PFSK-1 (cell line): ENCODE results near the gene ENTPD2.
A peak's percentile ranks its signal among the peaks of the same experiment; 100 is the strongest.

Experiments
- FOXP2 ChIP-seq: optimal IDR thresholded peaks from 2 replicates; pipeline ENCODE3; 2011; ENCODE audit warnings: borderline replicate concordance, control low read depth, inconsistent platforms; ENCODE audit not compliant: insufficient read depth; ENCODE audit errors: extremely low read length, extremely low read depth
- POLR2AphosphoS5 ChIP-seq: IDR thresholded peaks from 2 replicates; pipeline ENCODE4 v1.6.1; 2012; ENCODE audit warnings: low read depth, mild to moderate bottlenecking, control low read depth, low read length, moderate library complexity
- SIN3A ChIP-seq: IDR thresholded peaks from 2 replicates; pipeline ENCODE4 v1.6.1; 2012; ENCODE audit warnings: mild to moderate bottlenecking, low read length, moderate library complexity, borderline replicate concordance; ENCODE audit not compliant: insufficient read depth
- TAF1 ChIP-seq: IDR thresholded peaks from 2 replicates; pipeline ENCODE4 v1.6.1; 2012; ENCODE audit warnings: low read length, control low read depth, borderline replicate concordance; ENCODE audit not compliant: insufficient read depth
- TF ChIP-seq, protein P1 (sequence below), 2 experiments: IDR thresholded peaks; 2 replicates each; pipeline versions ENCODE4 v1.6.1 to v1.8.0; 2011 to 2012; ENCODE audit warnings: low read depth in 2 of 2, low read length in 2 of 2, control low read depth in 1 of 2, inconsistent platforms in 1 of 2, mild to moderate bottlenecking in 1 of 2, moderate library complexity in 1 of 2; ENCODE audit not compliant: insufficient read depth in 1 of 2

ENTPD2 gene

DNA sequence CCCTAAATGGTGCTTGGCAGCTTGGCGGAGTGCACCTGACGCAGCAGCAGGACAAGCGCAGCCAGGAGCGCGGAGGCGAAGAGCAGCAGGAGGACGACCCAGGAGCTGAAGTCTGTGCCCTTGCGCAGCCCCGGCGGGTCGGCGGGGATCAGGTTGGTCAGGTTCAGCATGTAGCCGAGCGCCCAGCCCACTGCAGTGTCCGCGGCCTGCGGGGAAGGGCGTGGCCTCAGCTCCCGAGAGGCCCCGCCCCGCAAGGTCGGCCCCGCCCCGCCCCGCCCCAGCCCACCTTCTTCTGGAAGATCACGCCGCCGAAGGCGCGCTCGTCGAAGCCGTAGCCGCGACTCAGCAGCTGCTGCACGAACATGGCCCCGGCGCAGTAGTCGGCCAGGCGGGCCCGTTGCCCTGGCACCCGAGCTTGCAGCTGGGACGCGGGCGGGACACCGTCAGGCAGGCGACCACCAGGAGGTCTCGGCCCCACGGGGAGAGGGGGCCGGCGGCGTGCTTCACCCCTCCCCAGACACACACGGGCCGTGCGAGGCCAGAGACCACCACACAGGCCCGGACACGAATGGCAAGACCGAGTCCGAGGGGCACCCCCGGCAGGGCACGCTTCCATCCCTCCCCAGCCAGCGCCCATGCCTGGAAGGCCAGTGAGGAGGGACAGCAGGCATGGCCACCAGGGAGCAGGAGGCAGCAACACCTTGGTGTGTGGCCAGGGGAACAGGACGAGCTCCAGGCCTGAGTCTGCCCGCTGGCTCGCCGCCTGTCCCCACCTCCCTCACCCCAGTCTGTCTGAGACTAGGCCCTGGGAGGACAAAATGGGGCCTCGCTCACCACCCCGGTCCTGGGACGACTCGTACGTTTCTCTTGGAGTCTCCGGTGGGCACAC is 5.0 kb downstream of the ENTPD2 start:
- TF ChIP-seq POLR2AphosphoS5, result no peak
- TF ChIP-seq, protein P1, sequence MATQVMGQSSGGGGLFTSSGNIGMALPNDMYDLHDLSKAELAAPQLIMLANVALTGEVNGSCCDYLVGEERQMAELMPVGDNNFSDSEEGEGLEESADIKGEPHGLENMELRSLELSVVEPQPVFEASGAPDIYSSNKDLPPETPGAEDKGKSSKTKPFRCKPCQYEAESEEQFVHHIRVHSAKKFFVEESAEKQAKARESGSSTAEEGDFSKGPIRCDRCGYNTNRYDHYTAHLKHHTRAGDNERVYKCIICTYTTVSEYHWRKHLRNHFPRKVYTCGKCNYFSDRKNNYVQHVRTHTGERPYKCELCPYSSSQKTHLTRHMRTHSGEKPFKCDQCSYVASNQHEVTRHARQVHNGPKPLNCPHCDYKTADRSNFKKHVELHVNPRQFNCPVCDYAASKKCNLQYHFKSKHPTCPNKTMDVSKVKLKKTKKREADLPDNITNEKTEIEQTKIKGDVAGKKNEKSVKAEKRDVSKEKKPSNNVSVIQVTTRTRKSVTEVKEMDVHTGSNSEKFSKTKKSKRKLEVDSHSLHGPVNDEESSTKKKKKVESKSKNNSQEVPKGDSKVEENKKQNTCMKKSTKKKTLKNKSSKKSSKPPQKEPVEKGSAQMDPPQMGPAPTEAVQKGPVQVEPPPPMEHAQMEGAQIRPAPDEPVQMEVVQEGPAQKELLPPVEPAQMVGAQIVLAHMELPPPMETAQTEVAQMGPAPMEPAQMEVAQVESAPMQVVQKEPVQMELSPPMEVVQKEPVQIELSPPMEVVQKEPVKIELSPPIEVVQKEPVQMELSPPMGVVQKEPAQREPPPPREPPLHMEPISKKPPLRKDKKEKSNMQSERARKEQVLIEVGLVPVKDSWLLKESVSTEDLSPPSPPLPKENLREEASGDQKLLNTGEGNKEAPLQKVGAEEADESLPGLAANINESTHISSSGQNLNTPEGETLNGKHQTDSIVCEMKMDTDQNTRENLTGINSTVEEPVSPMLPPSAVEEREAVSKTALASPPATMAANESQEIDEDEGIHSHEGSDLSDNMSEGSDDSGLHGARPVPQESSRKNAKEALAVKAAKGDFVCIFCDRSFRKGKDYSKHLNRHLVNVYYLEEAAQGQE (IDR thresholded peaks at IDR 0.05; ENCODE audit: insufficient read depth in 1 of 2, low read depth in 2 of 2, low read length in 2 of 2), result no peak
- TF ChIP-seq TAF1, result no peak
- TF ChIP-seq SIN3A, result no peak
- TF ChIP-seq FOXP2, result no peak

DNA sequence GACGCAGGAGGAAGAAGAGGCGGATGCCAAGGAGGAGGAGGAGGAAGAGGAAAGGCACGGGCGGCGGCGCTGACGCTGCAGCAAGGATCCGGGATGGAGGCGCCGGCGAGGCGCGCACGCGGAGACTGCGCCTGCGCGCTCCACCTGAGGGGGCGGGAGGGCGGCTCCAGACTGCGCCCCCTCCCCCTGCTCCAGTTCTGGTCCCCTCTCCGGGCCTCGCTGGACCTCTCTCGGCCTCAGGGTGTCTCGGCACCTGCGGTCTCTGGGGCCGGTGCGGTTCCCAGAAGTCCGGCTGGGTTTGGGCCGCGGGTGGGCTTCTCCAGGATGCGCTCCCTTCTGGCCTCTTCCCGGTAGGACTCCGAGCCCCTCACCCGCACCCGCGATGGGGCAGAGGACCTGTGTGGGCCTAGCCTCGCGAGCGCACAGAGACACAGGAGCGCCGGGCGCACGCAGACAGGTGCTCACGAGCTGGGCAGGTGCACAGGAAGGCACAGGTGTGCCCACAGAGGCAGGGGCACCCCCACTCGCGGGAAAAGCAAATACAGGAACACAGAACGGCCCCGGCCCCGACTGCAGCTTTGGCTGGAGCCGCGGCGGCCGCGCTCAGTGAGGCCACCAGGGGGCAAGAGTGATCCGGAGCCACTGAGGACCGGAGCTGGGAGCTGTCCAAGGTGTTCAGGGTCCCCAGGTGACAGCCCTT is 7.6 kb downstream of the ENTPD2 start, which contains the start of gene NPDC1:
NPDC1 (minus strand) TSS at position 90 of the 700 bp plus-strand sequence. CDS start 188 bp downstream, outside the sequence.
- TF ChIP-seq TAF1 (no peak; the same call in 1 of the 2 replicates), FOXP2 (no peak), SIN3A (peak; percentile 84; the same call in 1 of the 2 replicates), POLR2AphosphoS5 (no peak)
- TF ChIP-seq, protein P1 (IDR thresholded peaks at IDR 0.05; ENCODE audit: insufficient read depth in 1 of 2, low read depth in 2 of 2, low read length in 2 of 2), result peak; percentile 95 to 98

DNA sequence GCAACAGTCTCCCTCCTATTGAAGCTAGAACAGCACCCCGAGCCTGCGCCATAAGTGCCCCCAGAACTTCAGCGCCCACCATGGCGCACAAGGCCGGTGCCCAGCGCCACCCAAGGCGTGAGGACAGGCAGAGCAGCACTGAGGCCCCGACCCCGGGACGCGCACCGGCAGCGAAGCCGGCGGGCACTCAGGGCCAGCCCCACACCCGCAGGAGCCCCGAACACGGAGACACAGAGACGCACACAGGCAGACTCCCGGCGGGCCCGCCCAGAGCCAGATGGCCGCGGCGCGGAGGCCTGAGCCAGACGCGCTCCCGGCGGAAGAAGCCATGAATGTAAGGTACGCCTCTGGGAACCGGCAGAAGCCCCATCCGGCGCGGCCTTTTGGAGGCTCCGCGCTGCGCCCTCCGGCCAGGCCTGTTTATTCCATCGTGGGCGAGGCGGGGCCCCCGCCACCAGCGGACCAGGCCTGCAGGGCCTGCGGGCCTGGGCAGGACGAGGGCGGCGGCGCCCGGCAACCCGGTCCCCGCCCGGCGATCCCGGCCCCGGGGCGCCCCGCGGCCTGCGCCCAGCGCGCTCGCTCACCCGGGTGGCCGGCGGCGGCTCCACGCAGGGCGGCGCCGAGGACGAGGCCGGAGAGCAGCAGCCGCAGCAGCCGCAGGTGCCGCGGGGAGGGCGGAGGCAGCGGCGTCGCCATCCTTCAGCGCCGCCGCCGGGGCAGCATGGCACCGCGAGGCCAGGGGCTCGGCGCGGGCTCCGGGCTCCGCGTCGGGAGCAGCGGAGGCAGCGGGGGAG is 8.4 kb downstream of the ENTPD2 start:
- TF ChIP-seq TAF1 (no peak; the same call in 1 of the 2 replicates), SIN3A (no peak), POLR2AphosphoS5 (no peak), FOXP2 (no peak)
- TF ChIP-seq, protein P1 (IDR thresholded peaks at IDR 0.05; ENCODE audit: insufficient read depth in 1 of 2, low read depth in 2 of 2, low read length in 2 of 2), result no peak

DNA sequence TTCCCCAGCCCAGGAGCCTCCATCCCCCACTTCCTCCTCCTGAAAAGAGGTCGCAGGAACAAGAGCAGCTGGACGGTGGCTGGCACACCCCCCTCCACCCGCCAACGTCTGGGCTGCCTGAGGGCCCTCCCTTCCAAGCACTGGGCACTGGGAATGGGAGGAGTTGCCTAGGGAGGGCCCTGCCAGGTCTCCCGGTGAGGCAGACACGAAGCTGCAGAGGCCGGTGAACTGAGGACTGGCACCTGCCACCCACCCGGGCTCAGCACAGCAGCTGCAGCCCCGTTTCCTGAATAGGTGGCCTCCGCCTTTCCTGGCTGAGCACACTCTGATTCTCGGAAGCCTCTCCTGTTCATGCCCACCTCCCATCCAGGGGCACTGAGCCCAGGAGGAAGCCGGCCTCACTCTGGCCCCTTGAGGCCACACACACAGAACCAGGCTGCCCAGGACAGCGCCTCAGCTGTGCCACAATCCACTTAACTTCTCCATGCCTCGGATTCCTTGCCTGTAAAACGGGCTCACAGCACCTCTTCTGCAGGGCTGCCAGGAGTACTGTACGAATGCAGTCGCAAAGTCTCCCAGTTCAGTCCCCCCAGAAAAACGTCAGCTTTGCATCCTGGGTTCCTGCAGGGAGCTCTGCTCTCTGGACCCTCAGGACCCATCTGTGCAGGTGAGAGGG is 9.2 kb downstream of the ENTPD2 start:
- TF ChIP-seq TAF1, result no peak
- no peak for TF ChIP-seq FOXP2
- TF ChIP-seq SIN3A, result no peak
- TF ChIP-seq, protein P1 (IDR thresholded peaks at IDR 0.05; ENCODE audit: insufficient read depth in 1 of 2, low read depth in 2 of 2, low read length in 2 of 2), result no peak
- TF ChIP-seq POLR2AphosphoS5, result no peak
